Measurements from ENCODE around the gene NEK7.

GRCh38 chr1:198107091-198107501, 49.7 kb upstream of the NEK7 start:
- TF ChIP-seq POLR2A (IDR thresholded peaks at IDR 0.05) (no peak), CTCF (IDR thresholded peaks at IDR 0.05) (no peak)

All from lower leg skin (tissue), 3 donors.